GM23338 (cell line): ENCODE results near the gene VRK3. TPM values are rescaled to one million over a fixed set of nuclear protein-coding genes. Genes with fewer than 3 reads are reported as not detected.

Source experiments
- ATAC-seq: fragments of 200-7000 bp; cut with Tn5 transposase; 3 replicates; pipeline ENCODE4 v1.9.1; 2020
- DNase-seq: peaks from one replicate; pipeline ENCODE4 v3.0.0-alpha.2; 2015; ENCODE audit warnings: low spot score
- H2AFZ ChIP-seq: fragments of 200-600 bp; sonication (generic); 2 replicates; pipeline ENCODE4 v1.8.0; 2016; ENCODE audit warnings: antibody characterized with exemption, mild to moderate bottlenecking, moderate library complexity
- H3F3A ChIP-seq: fragments of 200-600 bp; sonication (generic); replicated peaks from 2 replicates; pipeline ENCODE4 v1.8.0; 2017; ENCODE audit warnings: antibody characterized with exemption, mixed run types, low read depth
- H3K27ac ChIP-seq: fragments of 200-600 bp; sonication (generic); 2 replicates; pipeline ENCODE4 v1.6.1; 2016; ENCODE audit warnings: low read depth
- H3K27me3 ChIP-seq: fragments of 200-600 bp; sonication (generic); 2 replicates; pipeline ENCODE4 v1.8.0; 2016; ENCODE audit warnings: mild to moderate bottlenecking, mixed run types, moderate library complexity; ENCODE audit not compliant: insufficient read depth
- H3K36me3 ChIP-seq: fragments of 200-600 bp; sonication (generic); 2 replicates; pipeline ENCODE4 v1.8.0; 2016; ENCODE audit warnings: mild to moderate bottlenecking; ENCODE audit not compliant: insufficient read depth
- H3K4me1 ChIP-seq: fragments of 200-600 bp; sonication (generic); 2 replicates; pipeline ENCODE4 v1.8.0; 2016; ENCODE audit warnings: mild to moderate bottlenecking, moderate library complexity; ENCODE audit not compliant: insufficient read depth
- H3K4me2 ChIP-seq: fragments of 200-600 bp; sonication (generic); 2 replicates; pipeline ENCODE4 v1.7.1; 2017; ENCODE audit warnings: mixed run types
- H3K4me3 ChIP-seq: fragments of 200-600 bp; sonication (generic); 2 replicates; pipeline ENCODE4 v1.6.1; 2016; ENCODE audit warnings: mixed run types
- H3K79me2 ChIP-seq: fragments of 200-600 bp; sonication (generic); replicated peaks from 2 replicates; pipeline ENCODE4 v1.8.0; 2017; ENCODE audit warnings: mild to moderate bottlenecking; ENCODE audit not compliant: insufficient read depth
- H3K9me2 ChIP-seq: fragments of 200-600 bp; sonication (generic); 2 replicates; pipeline ENCODE4 v1.8.0; 2017; ENCODE audit not compliant: insufficient read depth
- H4K20me1 ChIP-seq: fragments of 200-600 bp; sonication (generic); replicated peaks from 2 replicates; pipeline ENCODE4 v1.8.0; 2017; ENCODE audit warnings: mild to moderate bottlenecking; ENCODE audit not compliant: insufficient read depth
- H3K27ac Mint-ChIP-seq: 2 replicates; pipeline ENCODE4 v1.8.0; 2020; ENCODE audit warnings: inconsistent platforms, mild to moderate bottlenecking, moderate library complexity, mixed read lengths
- H3K27me3 Mint-ChIP-seq: 3 replicates; pipeline ENCODE4 v1.8.0; 2022; ENCODE audit warnings: low read depth, mild to moderate bottlenecking, moderate library complexity, mixed read lengths, inconsistent platforms; ENCODE audit not compliant: insufficient read depth, poor library complexity
- H3K36me3 Mint-ChIP-seq: 3 replicates; pipeline ENCODE4 v1.8.0; 2021; ENCODE audit warnings: low read depth, mild to moderate bottlenecking, inconsistent platforms, moderate library complexity, mixed read lengths
- H3K4me1 Mint-ChIP-seq: 3 replicates; pipeline ENCODE4 v1.8.0; 2020; ENCODE audit warnings: mild to moderate bottlenecking, inconsistent platforms, mixed read lengths
- H3K4me3 Mint-ChIP-seq: 3 replicates; pipeline ENCODE4 v1.8.0; 2021; ENCODE audit warnings: moderate library complexity, mild to moderate bottlenecking, inconsistent platforms, mixed read lengths
- H3K9me3 Mint-ChIP-seq: 3 replicates; pipeline ENCODE4 v1.8.0; 2020; ENCODE audit warnings: moderate library complexity, mild to moderate bottlenecking, inconsistent platforms, mixed read lengths
- CREB1 ChIP-seq: fragments of 250-450 bp; sonication (Bioruptor Pico); IDR thresholded peaks from 2 replicates; pipeline ENCODE4 v1.5.0; 2020; ENCODE audit warnings: low read depth, mild to moderate bottlenecking, moderate library complexity
- JUNB ChIP-seq: IDR thresholded peaks from one replicate; pipeline ENCODE4 v1.6.1; 2016; ENCODE audit warnings: antibody characterized with exemption; ENCODE audit not compliant: unreplicated experiment
- NANOG ChIP-seq: IDR thresholded peaks from 2 replicates; pipeline ENCODE4 v1.6.1; 2016; ENCODE audit warnings: antibody characterized with exemption, borderline replicate concordance
- polyA plus RNA-seq: library from polyadenylated mRNA; unstranded; fragments of >200 nt; fragmentation: Nextera tagmentation; extraction: Ambion mirVana; gene quantifications from 2 replicates; pipeline ENCODE4 v1.2.1, GENCODE V29; 2016
- total RNA-seq: library from RNA; depleted of rRNA; stranded (reverse); fragments of >200 nt; shearing (Covaris generic); gene quantifications from 2 replicates; pipeline ENCODE4 v1.2.3, GENCODE V29; 2014
- TF ChIP-seq, protein P1 (sequence below): IDR thresholded peaks from one replicate; pipeline ENCODE4 v1.6.1; 2018; ENCODE audit warnings: antibody characterized with exemption; ENCODE audit not compliant: unreplicated experiment
- TF ChIP-seq, protein P2 (sequence below), 2 experiments: fragments of 200-600 bp in 1 of 2; sonication (generic) in 1 of 2; conservative IDR thresholded peaks; 2 replicates each; pipeline versions ENCODE4 v1.5.1 to v1.6.1; 2016 to 2017; ENCODE audit warnings: antibody characterized with exemption in 2 of 2, low read depth in 2 of 2, mild to moderate bottlenecking in 2 of 2, moderate library complexity in 1 of 2
- TF ChIP-seq, protein P3 (sequence below): fragments of 250-450 bp; sonication (Bioruptor Pico); IDR thresholded peaks from 2 replicates; pipeline ENCODE4 v1.5.0; 2020; ENCODE audit warnings: mild to moderate bottlenecking, moderate library complexity
- TF ChIP-seq, protein P4 (sequence below): IDR thresholded peaks from 2 replicates; pipeline ENCODE4 v1.6.1; 2016; ENCODE audit warnings: antibody characterized with exemption

The VRK3 gene
- total and polyA plus RNA-seq, 2 experiments from 2014 or later: 17.4 to 29.1 TPM

- H3K9me2 ChIP-seq: no peaks in the 10 kb centered on the region
- H3K27ac ChIP-seq: no peak overlapping the region
- H2AFZ ChIP-seq: no peak overlapping the region
- H3K4me2 ChIP-seq: no peak overlapping the region
- H3K79me2 ChIP-seq: no peaks in the 10 kb centered on the region
- Mint-ChIP-seq H3K27ac (no peak overlapping the region), H3K4me3 (no peak overlapping the region), H3K36me3 (no peaks in the 10 kb centered on the region; the same call in none of the 3 replicates), H3K4me1 (no peaks in the 10 kb centered on the region), H3K27me3 (peaks cover 8% of the 10 kb centered on the region), H3K9me3 (no peaks in the 10 kb centered on the region; the same call in 2 of the 3 replicates)
- H3F3A ChIP-seq: no peaks in the 10 kb centered on the region
- H3K4me1 ChIP-seq: no peaks in the 10 kb centered on the region
- DNase-seq (no peak), ATAC-seq (no peak)
- no peaks in the 10 kb centered on the region for H3K36me3 ChIP-seq
- no peaks in the 10 kb centered on the region for H4K20me1 ChIP-seq
- no peak overlapping the region for H3K4me3 ChIP-seq
- no peaks in the 10 kb centered on the region for H3K27me3 ChIP-seq
- TF ChIP-seq NANOG (no peak), JUNB (no peak), CREB1 (no peak)
- TF ChIP-seq, protein P1, sequence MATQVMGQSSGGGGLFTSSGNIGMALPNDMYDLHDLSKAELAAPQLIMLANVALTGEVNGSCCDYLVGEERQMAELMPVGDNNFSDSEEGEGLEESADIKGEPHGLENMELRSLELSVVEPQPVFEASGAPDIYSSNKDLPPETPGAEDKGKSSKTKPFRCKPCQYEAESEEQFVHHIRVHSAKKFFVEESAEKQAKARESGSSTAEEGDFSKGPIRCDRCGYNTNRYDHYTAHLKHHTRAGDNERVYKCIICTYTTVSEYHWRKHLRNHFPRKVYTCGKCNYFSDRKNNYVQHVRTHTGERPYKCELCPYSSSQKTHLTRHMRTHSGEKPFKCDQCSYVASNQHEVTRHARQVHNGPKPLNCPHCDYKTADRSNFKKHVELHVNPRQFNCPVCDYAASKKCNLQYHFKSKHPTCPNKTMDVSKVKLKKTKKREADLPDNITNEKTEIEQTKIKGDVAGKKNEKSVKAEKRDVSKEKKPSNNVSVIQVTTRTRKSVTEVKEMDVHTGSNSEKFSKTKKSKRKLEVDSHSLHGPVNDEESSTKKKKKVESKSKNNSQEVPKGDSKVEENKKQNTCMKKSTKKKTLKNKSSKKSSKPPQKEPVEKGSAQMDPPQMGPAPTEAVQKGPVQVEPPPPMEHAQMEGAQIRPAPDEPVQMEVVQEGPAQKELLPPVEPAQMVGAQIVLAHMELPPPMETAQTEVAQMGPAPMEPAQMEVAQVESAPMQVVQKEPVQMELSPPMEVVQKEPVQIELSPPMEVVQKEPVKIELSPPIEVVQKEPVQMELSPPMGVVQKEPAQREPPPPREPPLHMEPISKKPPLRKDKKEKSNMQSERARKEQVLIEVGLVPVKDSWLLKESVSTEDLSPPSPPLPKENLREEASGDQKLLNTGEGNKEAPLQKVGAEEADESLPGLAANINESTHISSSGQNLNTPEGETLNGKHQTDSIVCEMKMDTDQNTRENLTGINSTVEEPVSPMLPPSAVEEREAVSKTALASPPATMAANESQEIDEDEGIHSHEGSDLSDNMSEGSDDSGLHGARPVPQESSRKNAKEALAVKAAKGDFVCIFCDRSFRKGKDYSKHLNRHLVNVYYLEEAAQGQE: no peak
- TF ChIP-seq, protein P2, sequence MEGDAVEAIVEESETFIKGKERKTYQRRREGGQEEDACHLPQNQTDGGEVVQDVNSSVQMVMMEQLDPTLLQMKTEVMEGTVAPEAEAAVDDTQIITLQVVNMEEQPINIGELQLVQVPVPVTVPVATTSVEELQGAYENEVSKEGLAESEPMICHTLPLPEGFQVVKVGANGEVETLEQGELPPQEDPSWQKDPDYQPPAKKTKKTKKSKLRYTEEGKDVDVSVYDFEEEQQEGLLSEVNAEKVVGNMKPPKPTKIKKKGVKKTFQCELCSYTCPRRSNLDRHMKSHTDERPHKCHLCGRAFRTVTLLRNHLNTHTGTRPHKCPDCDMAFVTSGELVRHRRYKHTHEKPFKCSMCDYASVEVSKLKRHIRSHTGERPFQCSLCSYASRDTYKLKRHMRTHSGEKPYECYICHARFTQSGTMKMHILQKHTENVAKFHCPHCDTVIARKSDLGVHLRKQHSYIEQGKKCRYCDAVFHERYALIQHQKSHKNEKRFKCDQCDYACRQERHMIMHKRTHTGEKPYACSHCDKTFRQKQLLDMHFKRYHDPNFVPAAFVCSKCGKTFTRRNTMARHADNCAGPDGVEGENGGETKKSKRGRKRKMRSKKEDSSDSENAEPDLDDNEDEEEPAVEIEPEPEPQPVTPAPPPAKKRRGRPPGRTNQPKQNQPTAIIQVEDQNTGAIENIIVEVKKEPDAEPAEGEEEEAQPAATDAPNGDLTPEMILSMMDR (conservative IDR thresholded peaks at IDR 0.05; ENCODE audit: low read depth in 2 of 2): no peak
- TF ChIP-seq, protein P3, sequence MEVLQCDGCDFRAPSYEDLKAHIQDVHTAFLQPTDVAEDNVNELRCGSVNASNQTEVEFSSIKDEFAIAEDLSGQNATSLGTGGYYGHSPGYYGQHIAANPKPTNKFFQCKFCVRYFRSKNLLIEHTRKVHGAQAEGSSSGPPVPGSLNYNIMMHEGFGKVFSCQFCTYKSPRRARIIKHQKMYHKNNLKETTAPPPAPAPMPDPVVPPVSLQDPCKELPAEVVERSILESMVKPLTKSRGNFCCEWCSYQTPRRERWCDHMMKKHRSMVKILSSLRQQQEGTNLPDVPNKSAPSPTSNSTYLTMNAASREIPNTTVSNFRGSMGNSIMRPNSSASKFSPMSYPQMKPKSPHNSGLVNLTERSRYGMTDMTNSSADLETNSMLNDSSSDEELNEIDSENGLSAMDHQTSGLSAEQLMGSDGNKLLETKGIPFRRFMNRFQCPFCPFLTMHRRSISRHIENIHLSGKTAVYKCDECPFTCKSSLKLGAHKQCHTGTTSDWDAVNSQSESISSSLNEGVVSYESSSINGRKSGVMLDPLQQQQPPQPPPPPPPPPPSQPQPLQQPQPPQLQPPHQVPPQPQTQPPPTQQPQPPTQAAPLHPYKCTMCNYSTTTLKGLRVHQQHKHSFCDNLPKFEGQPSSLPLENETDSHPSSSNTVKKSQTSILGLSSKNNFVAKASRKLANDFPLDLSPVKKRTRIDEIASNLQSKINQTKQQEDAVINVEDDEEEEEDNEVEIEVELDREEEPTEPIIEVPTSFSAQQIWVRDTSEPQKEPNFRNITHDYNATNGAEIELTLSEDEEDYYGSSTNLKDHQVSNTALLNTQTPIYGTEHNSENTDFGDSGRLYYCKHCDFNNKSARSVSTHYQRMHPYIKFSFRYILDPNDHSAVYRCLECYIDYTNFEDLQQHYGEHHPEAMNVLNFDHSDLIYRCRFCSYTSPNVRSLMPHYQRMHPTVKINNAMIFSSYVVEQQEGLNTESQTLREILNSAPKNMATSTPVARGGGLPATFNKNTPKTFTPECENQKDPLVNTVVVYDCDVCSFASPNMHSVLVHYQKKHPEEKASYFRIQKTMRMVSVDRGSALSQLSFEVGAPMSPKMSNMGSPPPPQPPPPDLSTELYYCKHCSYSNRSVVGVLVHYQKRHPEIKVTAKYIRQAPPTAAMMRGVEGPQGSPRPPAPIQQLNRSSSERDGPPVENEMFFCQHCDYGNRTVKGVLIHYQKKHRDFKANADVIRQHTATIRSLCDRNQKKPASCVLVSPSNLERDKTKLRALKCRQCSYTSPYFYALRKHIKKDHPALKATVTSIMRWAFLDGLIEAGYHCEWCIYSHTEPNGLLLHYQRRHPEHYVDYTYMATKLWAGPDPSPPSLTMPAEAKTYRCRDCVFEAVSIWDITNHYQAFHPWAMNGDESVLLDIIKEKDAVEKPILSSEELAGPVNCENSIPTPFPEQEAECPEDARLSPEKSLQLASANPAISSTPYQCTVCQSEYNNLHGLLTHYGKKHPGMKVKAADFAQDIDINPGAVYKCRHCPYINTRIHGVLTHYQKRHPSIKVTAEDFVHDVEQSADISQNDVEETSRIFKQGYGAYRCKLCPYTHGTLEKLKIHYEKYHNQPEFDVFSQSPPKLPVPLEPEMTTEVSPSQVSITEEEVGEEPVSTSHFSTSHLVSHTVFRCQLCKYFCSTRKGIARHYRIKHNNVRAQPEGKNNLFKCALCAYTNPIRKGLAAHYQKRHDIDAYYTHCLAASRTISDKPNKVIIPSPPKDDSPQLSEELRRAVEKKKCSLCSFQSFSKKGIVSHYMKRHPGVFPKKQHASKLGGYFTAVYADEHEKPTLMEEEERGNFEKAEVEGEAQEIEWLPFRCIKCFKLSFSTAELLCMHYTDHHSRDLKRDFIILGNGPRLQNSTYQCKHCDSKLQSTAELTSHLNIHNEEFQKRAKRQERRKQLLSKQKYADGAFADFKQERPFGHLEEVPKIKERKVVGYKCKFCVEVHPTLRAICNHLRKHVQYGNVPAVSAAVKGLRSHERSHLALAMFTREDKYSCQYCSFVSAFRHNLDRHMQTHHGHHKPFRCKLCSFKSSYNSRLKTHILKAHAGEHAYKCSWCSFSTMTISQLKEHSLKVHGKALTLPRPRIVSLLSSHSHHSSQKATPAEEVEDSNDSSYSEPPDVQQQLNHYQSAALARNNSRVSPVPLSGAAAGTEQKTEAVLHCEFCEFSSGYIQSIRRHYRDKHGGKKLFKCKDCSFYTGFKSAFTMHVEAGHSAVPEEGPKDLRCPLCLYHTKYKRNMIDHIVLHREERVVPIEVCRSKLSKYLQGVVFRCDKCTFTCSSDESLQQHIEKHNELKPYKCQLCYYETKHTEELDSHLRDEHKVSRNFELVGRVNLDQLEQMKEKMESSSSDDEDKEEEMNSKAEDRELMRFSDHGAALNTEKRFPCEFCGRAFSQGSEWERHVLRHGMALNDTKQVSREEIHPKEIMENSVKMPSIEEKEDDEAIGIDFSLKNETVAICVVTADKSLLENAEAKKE (CRISPR knock-in tag): no peak
- TF ChIP-seq, protein P4, sequence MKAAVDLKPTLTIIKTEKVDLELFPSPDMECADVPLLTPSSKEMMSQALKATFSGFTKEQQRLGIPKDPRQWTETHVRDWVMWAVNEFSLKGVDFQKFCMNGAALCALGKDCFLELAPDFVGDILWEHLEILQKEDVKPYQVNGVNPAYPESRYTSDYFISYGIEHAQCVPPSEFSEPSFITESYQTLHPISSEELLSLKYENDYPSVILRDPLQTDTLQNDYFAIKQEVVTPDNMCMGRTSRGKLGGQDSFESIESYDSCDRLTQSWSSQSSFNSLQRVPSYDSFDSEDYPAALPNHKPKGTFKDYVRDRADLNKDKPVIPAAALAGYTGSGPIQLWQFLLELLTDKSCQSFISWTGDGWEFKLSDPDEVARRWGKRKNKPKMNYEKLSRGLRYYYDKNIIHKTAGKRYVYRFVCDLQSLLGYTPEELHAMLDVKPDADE: no peak
Observed at GRCh38 chr19:49978324-49978723, 46.8 kb downstream of the VRK3 start.
